SK-N-MC (cell line): ENCODE data around the gene TAF3.

Experiments
- EZH2 ChIP-seq: fragments of 200-600 bp; sonication (generic); IDR thresholded peaks from one replicate; pipeline ENCODE4 v1.6.1; 2017; ENCODE audit warnings: antibody characterized with exemption
- FOXP2 ChIP-seq: optimal IDR thresholded peaks from 2 replicates; pipeline ENCODE3; 2011; ENCODE audit warnings: mild to moderate bottlenecking, moderate library complexity; ENCODE audit not compliant: insufficient read depth; ENCODE audit errors: extremely low read length, control extremely low read depth
- POLR2AphosphoS5 ChIP-seq: IDR thresholded peaks from 2 replicates; pipeline ENCODE4 v1.6.1; 2012; ENCODE audit warnings: mild to moderate bottlenecking, low read depth, low read length, borderline replicate concordance

GRCh38 chr10:8026349-8027259, 208.3 kb downstream of the TAF3 start:
- TF ChIP-seq EZH2 (no peak), POLR2AphosphoS5 (no peak), FOXP2 (no peak)
